Hepatocyte (in vitro differentiated cells): ENCODE results near the gene KIAA1549. TPM values are rescaled to one million over a fixed set of nuclear protein-coding genes. Genes with fewer than 3 reads are reported as not detected.
"Not testable (repeated sequence)": the region's sequence is repeated elsewhere in the genome, so short reads cannot be mapped to it uniquely, and the experiment has no call there.

Experiments used
- DNase-seq: peaks from one replicate; pipeline ENCODE4 v3.0.0-alpha.2; 2016; ENCODE audit warnings: low spot score
- H2AFZ ChIP-seq: fragments of 200-600 bp; sonication (generic); 2 replicates; pipeline ENCODE4 v1.6.0; 2016; ENCODE audit warnings: antibody characterized with exemption, mild to moderate bottlenecking
- H3K27ac ChIP-seq: fragments of 200-600 bp; sonication (generic); 2 replicates; pipeline ENCODE4 v1.5.1; 2016; ENCODE audit warnings: mild to moderate bottlenecking
- H3K27me3 ChIP-seq: fragments of 200-600 bp; sonication (generic); 2 replicates; pipeline ENCODE4 v1.6.1; 2016
- H3K36me3 ChIP-seq: fragments of 200-600 bp; sonication (generic); replicated peaks from 2 replicates; pipeline ENCODE4 v1.5.1; 2016; ENCODE audit warnings: low read depth; ENCODE audit not compliant: insufficient read depth
- H3K4me1 ChIP-seq: fragments of 200-600 bp; sonication (generic); 2 replicates; pipeline ENCODE4 v1.5.1; 2016; ENCODE audit warnings: mild to moderate bottlenecking, moderate library complexity; ENCODE audit not compliant: insufficient read depth
- H3K4me2 ChIP-seq: fragments of 200-600 bp; sonication (generic); 2 replicates; pipeline ENCODE4 v1.6.0; 2016
- H3K4me3 ChIP-seq: fragments of 200-600 bp; sonication (generic); 2 replicates; pipeline ENCODE4 v1.5.1; 2016; ENCODE audit warnings: mild to moderate bottlenecking
- H3K79me2 ChIP-seq: fragments of 200-600 bp; sonication (generic); 2 replicates; pipeline ENCODE4 v1.6.0; 2017; ENCODE audit warnings: mild to moderate bottlenecking
- H3K9me2 ChIP-seq: fragments of 200-600 bp; sonication (generic); replicated peaks from 2 replicates; pipeline ENCODE4 v1.6.0; 2017; ENCODE audit warnings: mild to moderate bottlenecking; ENCODE audit not compliant: insufficient read depth
- H3K9me3 ChIP-seq: fragments of 200-600 bp; sonication (generic); 2 replicates; pipeline ENCODE4 v1.5.1; 2016; ENCODE audit warnings: low read depth, mild to moderate bottlenecking
- H4K20me1 ChIP-seq: fragments of 200-600 bp; sonication (generic); 2 replicates; pipeline ENCODE4 v1.6.0; 2016; ENCODE audit warnings: mild to moderate bottlenecking; ENCODE audit not compliant: insufficient read depth, poor library complexity, severe bottlenecking
- CTCF ChIP-seq: fragments of 200-600 bp; sonication (generic); IDR thresholded peaks from 2 replicates; pipeline ENCODE4 v1.5.1; 2016; ENCODE audit warnings: antibody characterized with exemption, mild to moderate bottlenecking; ENCODE audit not compliant: poor library complexity
- EZH2 ChIP-seq: fragments of 200-600 bp; sonication (generic); IDR thresholded peaks from 2 replicates; pipeline ENCODE4 v1.6.1; 2016; ENCODE audit warnings: antibody characterized with exemption, mild to moderate bottlenecking, borderline replicate concordance
- EZH2phosphoT487 ChIP-seq: fragments of 200-600 bp; sonication (generic); IDR thresholded peaks from one replicate; pipeline ENCODE4 v1.6.1; 2018; ENCODE audit warnings: antibody characterized with exemption, mild to moderate bottlenecking, low read depth, moderate library complexity; ENCODE audit not compliant: unreplicated experiment, severe bottlenecking
- WGBS: methylation state at CpG from one replicate; pipeline ENCODE4 v1.1.6; 2016; ENCODE audit warnings: low lambda C conversion rate; ENCODE audit errors: missing lambda C conversion rate; 5-methylcytosine and 5-hydroxymethylcytosine counted together
- polyA plus RNA-seq: library from polyadenylated mRNA; unstranded; fragments of >200 nt; fragmentation: Nextera tagmentation; extraction: Ambion mirVana; gene quantifications from 2 replicates; pipeline ENCODE4 v1.2.1, GENCODE V29; 2016
- total RNA-seq: library from RNA; depleted of rRNA; stranded (reverse); fragments of >200 nt; gene quantifications from 2 replicates; pipeline ENCODE4 v1.2.3, GENCODE V29; 2014

Gene KIAA1549
- total RNA-seq: 5.7 and 7.3 TPM in 2 replicates
- polyA plus RNA-seq: 2.8 and 3.4 TPM in 2 replicates

- Histone ChIP-seq H3K4me2 (peak within 1 kb of the TSS; percentile 97), H3K9me2 (no peaks in the 10 kb centered on the region), H3K4me3 (peak within 1 kb of the TSS; percentile 91), H2AFZ (peak within 1 kb of the TSS; percentile 97), H4K20me1 (no peaks in the 10 kb centered on the region), H3K79me2 (peaks cover 35% of the 10 kb centered on the region), H3K27me3 (no peaks in the 10 kb centered on the region), H3K36me3 (no peaks in the 10 kb centered on the region), H3K4me1 (peaks cover 10% of the 10 kb centered on the region), H3K27ac (peak within 1 kb of the TSS; percentile 77), H3K9me3 (no peaks in the 10 kb centered on the region)
- WGBS: 3% methylated on average over 29 of the region's 105 CpGs
- TF ChIP-seq CTCF: peak; percentile 23
- TF ChIP-seq EZH2phosphoT487: no peak
- peak; percentile 92 for DNase-seq
Measured at GRCh38 chr7:138981332-138982203, at the start of gene KIAA1549. KIAA1549 (minus strand) TSS chr7:138981389; CDS start chr7:138981269, 120 bp downstream.

GRCh38 chr7:139029353-139029752 is 48.2 kb upstream of the KIAA1549 start:
- Histone ChIP-seq H3K4me2 (no peak overlapping the region), H3K27ac (no peak overlapping the region), H3K4me1 (peaks cover 1% of the 10 kb centered on the region), H3K9me3 (no peaks in the 10 kb centered on the region), H3K27me3 (no peaks in the 10 kb centered on the region), H3K36me3 (no peaks in the 10 kb centered on the region), H3K79me2 (peaks cover 16% of the 10 kb centered on the region), H4K20me1 (no peaks in the 10 kb centered on the region), H2AFZ (no peak overlapping the region), H3K9me2 (no peaks in the 10 kb centered on the region), H3K4me3 (no peak overlapping the region)
- no peak for DNase-seq
- TF ChIP-seq EZH2 (no peak), EZH2phosphoT487 (no peak), CTCF (no peak)
- WGBS: 93% methylated on average over 3 of the region's 3 CpGs

GRCh38 chr7:139026551-139026950 is 45.4 kb upstream of the KIAA1549 start:
- no peaks in the 10 kb centered on the region for H3K79me2 ChIP-seq
- H4K20me1 ChIP-seq: no peaks in the 10 kb centered on the region
- TF ChIP-seq CTCF (no peak), EZH2 (no peak), EZH2phosphoT487 (no peak)
- DNase-seq: no peak
- no peaks in the 10 kb centered on the region for H3K9me3 ChIP-seq
- H3K4me1 ChIP-seq: no peaks in the 10 kb centered on the region
- no peaks in the 10 kb centered on the region for H3K9me2 ChIP-seq
- WGBS: 92% methylated on average over 6 of the region's 6 CpGs
- no peaks in the 10 kb centered on the region for H3K36me3 ChIP-seq
- no peak overlapping the region for H3K27ac ChIP-seq
- no peaks in the 10 kb centered on the region for H3K27me3 ChIP-seq
- H3K4me3 ChIP-seq: no peak overlapping the region
- H3K4me2 ChIP-seq: no peak overlapping the region
- no peak overlapping the region for H2AFZ ChIP-seq

- WGBS: 96% methylated on average over 5 of the region's 5 CpGs
- H3K9me2 ChIP-seq, H3K9me3 ChIP-seq, H3K27ac ChIP-seq, H3K27me3 ChIP-seq, H2AFZ ChIP-seq, H3K4me2 ChIP-seq, DNase-seq, H3K79me2 ChIP-seq, H3K4me3 ChIP-seq, H4K20me1 ChIP-seq, H3K4me1 ChIP-seq, H3K36me3 ChIP-seq: not testable (repeated sequence)
Measured at GRCh38 chr7:139025861-139026260, 44.7 kb upstream of the KIAA1549 start.
